HepG2 (cell line): Measurements from ENCODE around the gene MARCOL. TPM values are rescaled to one million over a fixed set of nuclear protein-coding genes. Genes with fewer than 3 reads are reported as not detected.

ENCODE experiments used
- ATAC-seq: fragments of 200-7000 bp; cut with Tn5 transposase; 3 replicates; pipeline ENCODE4 v1.9.1; 2020; ENCODE audit warnings: mild to moderate bottlenecking, moderate library complexity
- BruUV-seq: library from RNA; stranded (reverse); fragments of 400-500 nt; replicated peaks from 2 replicates; lab custom pipeline; 2021; lab: Mats Ljungman, UMichigan
- CTCF ChIA-PET: fragments of 300-600 bp; formaldehyde crosslinking; extraction: SDS; loops from one replicate; lab custom pipeline; 2021; ENCODE audit warnings: low total read pairs, inconsistent platforms, low intra/inter-chr PET ratio; lab: Yijun Ruan, JAX
- POLR2A ChIA-PET: fragments of 350-600 bp; sonication (Branson Sonifier 250); formaldehyde crosslinking; loops from one replicate; lab custom pipeline; 2020; ENCODE audit warnings: antibody characterized with exemption, inconsistent platforms; lab: Yijun Ruan, JAX
- DNase-seq: peaks from one replicate; pipeline ENCODE4 v3.0.0-alpha.2; 2015; ENCODE audit warnings: low spot score
- FAIRE-seq: peaks from 3 replicates; lab custom pipeline; 2011; peaks lifted over from hg19 to GRCh38; lab: Jason Lieb, UNC
- H2AFZ ChIP-seq: one replicate; pipeline ENCODE4 v1.6.1; 2011; ENCODE audit warnings: low read length, inconsistent platforms
- H3K27ac ChIP-seq: fragments of 300-600 bp; 3 replicates; pipeline ENCODE4 v1.8.0; 2011; ENCODE audit warnings: mixed run types, mild to moderate bottlenecking, mixed read lengths, low read length, inconsistent platforms; ENCODE audit not compliant: insufficient read depth; ENCODE audit errors: extremely low read length
- H3K27me3 ChIP-seq, 2 experiments: fragments of 200-600 bp in 1 of 2; 2 replicates in 1 of 2; 3 replicates in 1 of 2; pipeline versions ENCODE4 v1.6.0 to v1.8.0; 2011; ENCODE audit warnings: low read length in 2 of 2, mild to moderate bottlenecking in 2 of 2, moderate library complexity in 2 of 2, inconsistent platforms in 1 of 2; ENCODE audit not compliant: insufficient read depth in 2 of 2, control insufficient read depth in 1 of 2
- H3K36me3 ChIP-seq, 2 experiments: fragments of 200-600 bp in 1 of 2; replicated peaks in 1 of 2; 2 replicates in 1 of 2; 3 replicates in 1 of 2; pipeline versions ENCODE4 v1.5.1 to v1.8.0; 2011; ENCODE audit warnings: low read length in 2 of 2, inconsistent platforms in 1 of 2; ENCODE audit not compliant: insufficient read depth in 2 of 2, control insufficient read depth in 1 of 2
- H3K4me1 ChIP-seq: 2 replicates; pipeline ENCODE4 v1.5.1; 2012; ENCODE audit warnings: low read length, inconsistent platforms; ENCODE audit not compliant: insufficient read depth
- H3K4me2 ChIP-seq: 2 replicates; pipeline ENCODE4 v1.6.0; 2011; ENCODE audit warnings: low read depth, low read length, inconsistent platforms
- H3K4me3 ChIP-seq, 3 experiments: fragments of 200-600 bp in 1 of 3; sonication (generic), shearing (Covaris generic) in 1 of 3; replicated peaks in 1 of 3; 2 replicates each; pipeline ENCODE4 v1.5.1; 2011 to 2016; ENCODE audit warnings: low read length in 3 of 3, inconsistent platforms in 2 of 3, low read depth in 2 of 3, mild to moderate bottlenecking in 2 of 3, control low read depth in 1 of 3, mixed read lengths in 1 of 3; ENCODE audit not compliant: insufficient read depth in 1 of 3
- H3K79me2 ChIP-seq: one replicate; pipeline ENCODE4 v1.6.1; 2011; ENCODE audit warnings: low read length, inconsistent platforms; ENCODE audit not compliant: insufficient read depth
- H3K9ac ChIP-seq: 2 replicates; pipeline ENCODE4 v1.6.0; 2011; ENCODE audit warnings: mild to moderate bottlenecking, low read depth, low read length, inconsistent platforms; ENCODE audit not compliant: insufficient read depth
- H3K9me3 ChIP-seq: 2 replicates; pipeline ENCODE4 v1.5.1; 2012; ENCODE audit warnings: mild to moderate bottlenecking, low read length
- H4K20me1 ChIP-seq: 2 replicates; pipeline ENCODE4 v1.6.0; 2011; ENCODE audit warnings: inconsistent platforms, mild to moderate bottlenecking, low read length, moderate library complexity; ENCODE audit not compliant: insufficient read depth
- CEBPZ ChIP-seq: IDR thresholded peaks from 2 replicates; pipeline ENCODE4 v1.6.1; 2012; ENCODE audit warnings: low read length, improper control_type of control experiment
- CREB1 ChIP-seq, 2 experiments: fragments of 450-650 bp in 1 of 2; IDR thresholded peaks; 2 replicates each; pipeline ENCODE4 v1.6.1; 2016 to 2017; ENCODE audit warnings: control low read depth in 1 of 2, mild to moderate bottlenecking in 1 of 2, missing compliant biosample characterization in 1 of 2, missing genetic modification characterization in 1 of 2
- DNMT3B ChIP-seq: conservative IDR thresholded peaks from 2 replicates; pipeline ENCODE4 v1.6.1; 2016; ENCODE audit warnings: missing biosample characterization, control low read depth
- IRX3 ChIP-seq: sonication (generic); formaldehyde crosslinking; IDR thresholded peaks from 2 replicates; pipeline ENCODE4 v1.8.1; 2023; ENCODE audit warnings: mild to moderate bottlenecking, low read depth, missing genetic modification reagents, borderline replicate concordance
- TCF7 ChIP-seq: sonication (generic); IDR thresholded peaks from 2 replicates; pipeline ENCODE4 v1.6.1; 2016; ENCODE audit warnings: antibody characterized with exemption, low read depth
- TCF7L2 ChIP-seq: IDR thresholded peaks from 2 replicates; pipeline ENCODE4 v1.6.1; 2011; ENCODE audit warnings: mild to moderate bottlenecking, low read depth, low read length, moderate library complexity
- UBTF ChIP-seq: sonication (generic); formaldehyde crosslinking; IDR thresholded peaks from 2 replicates; pipeline ENCODE4 v1.4.0; 2020; ENCODE audit warnings: mild to moderate bottlenecking, missing genetic modification reagents
- WGBS: methylation state at CpG from one replicate; pipeline ENCODE4 v1.1.6; 2017; ENCODE audit warnings: low lambda C conversion rate; 5-methylcytosine and 5-hydroxymethylcytosine counted together
- in situ Hi-C: cut with HindIII; loops from 2 replicates; pipeline ENCODE4 v1.10.0; 2017; ENCODE audit warnings: low pct_unique_long_range_greater_than_20kb; ENCODE audit not compliant: extremely low pct_ligation_motif_present
- intact Hi-C: fragments of 100-400 bp; cut with micrococcal nuclease; formaldehyde crosslinking; loops from one replicate; pipeline ENCODE4 v1.10.0; 2022; ENCODE audit not compliant: unreplicated experiment
- polyA plus RNA-seq, 8 experiments: library from polyadenylated mRNA; depleted of rRNA in 3 of 8; stranded (reverse) in 7 of 8; unstranded in 1 of 8; fragments of >200 nt; fragmentation: Illumina TruSeq in 4 of 8; extraction: Trizol in 4 of 8; gene quantifications; 2 replicates each; pipeline versions ENCODE4 v1.2.1 to v1.2.3, GENCODE V29; 2011 to 2016; ENCODE audit warnings: low read depth in 4 of 8, missing spikeins in 1 of 8, mixed read lengths in 1 of 8; ENCODE audit not compliant: insufficient read depth in 1 of 8
- total RNA-seq, 5 experiments: library from RNA; depleted of rRNA; stranded (reverse); fragments of >200 nt; fragmentation: Illumina TruSeq; extraction: Trizol; gene quantifications; 2 replicates each; pipeline ENCODE4 v1.2.3, GENCODE V29; 2016; ENCODE audit warnings: low read depth in 1 of 5

The MARCOL gene
- total and polyA plus RNA-seq, 2 of the 13 experiments (the other 11 are each of a cell fraction or from before 2014, with no cell fraction given): not detected

GRCh38 chr5:148230240-148230639 is 8.1 kb upstream of the MARCOL start (continued):
- TF ChIP-seq CEBPZ (no peak), TCF7L2 (no peak), UBTF (no peak), DNMT3B (CRISPR knock-in tag) (no peak), IRX3 (no peak)
- TF ChIP-seq, all 625 proteins: peak for 0

GRCh38 chr5:148237785-148238417 is 424 bp upstream of the MARCOL start:
- Histone ChIP-seq H3K9ac (no peak overlapping the region), H3K27me3 (no peaks in the 10 kb centered on the region), H3K79me2 (no peaks in the 10 kb centered on the region), H2AFZ (no peak overlapping the region), H3K4me2 (no peak overlapping the region), H3K4me3 (no peak overlapping the region), H3K27ac (no peak overlapping the region), H3K4me1 (no peaks in the 10 kb centered on the region), H3K36me3 (no peaks in the 10 kb centered on the region), H3K9me3 (no peaks in the 10 kb centered on the region), H4K20me1 (no peaks in the 10 kb centered on the region)
- CTCF ChIA-PET: no interaction called here
- ATAC-seq (no peak), FAIRE-seq (no peak), DNase-seq (no peak)
- TF ChIP-seq TCF7 (no peak), CREB1 (IDR thresholded peaks at IDR 0.05) (0 out of 2 replicates have a peak, but pooled peaks have one; percentile 22), CREB1 (CRISPR knock-in tag; IDR thresholded peaks at IDR 0.05) (no peak)
- intact Hi-C loops (no loop called here), in situ Hi-C loops (no loop called here)
- WGBS: 1% methylated on average over 4 of the region's 4 CpGs
- POLR2A ChIA-PET: no interaction called here
- no TSS peak for BruUV-seq
